ENCODE data around the gene UNC79. TPM values are rescaled to one million over a fixed set of nuclear protein-coding genes. Genes with fewer than 3 reads are reported as not detected.

The UNC79 gene
- total RNA-seq, 2 donors from 2014 or later: 6.0 to 14.4 TPM

- no peak for TF ChIP-seq CTCF (conservative IDR thresholded peaks at IDR 0.05)
- H3K27ac ChIP-seq (ENCODE audit: low read depth, low read length): no peak overlapping the region
- H3K4me3 ChIP-seq (ENCODE audit: low read length): no peak overlapping the region
- peaks cover 60% of the 10 kb centered on the region for H3K36me3 Mint-ChIP-seq (ENCODE audit: low read depth)
- no peaks in the 10 kb centered on the region for H3K9me3 Mint-ChIP-seq
- no peak overlapping the region for H3K27ac Mint-ChIP-seq
- H3K9me3 ChIP-seq (ENCODE audit: control insufficient read depth, low read length): no peaks in the 10 kb centered on the region
- no peaks in the 10 kb centered on the region for H3K27me3 Mint-ChIP-seq (ENCODE audit: insufficient read depth)
- H3K4me3 Mint-ChIP-seq: no peak overlapping the region
- no peaks in the 10 kb centered on the region for H3K27me3 ChIP-seq (ENCODE audit: control insufficient read depth, insufficient read depth, low read length, poor library complexity, severe bottlenecking)
- H3K4me1 Mint-ChIP-seq: no peaks in the 10 kb centered on the region
- H3K9ac ChIP-seq (ENCODE audit: extremely low read depth, low read length, poor library complexity, severe bottlenecking): no peak overlapping the region
- H3K36me3 ChIP-seq (ENCODE audit: control insufficient read depth, insufficient read depth, low read length): peaks cover 21% of the 10 kb centered on the region
- WGBS, 2 experiments (ENCODE audit: insufficient coverage in 1 of 2, insufficient read length in 1 of 2): 97 to 99% methylated on average over 11 to 12 of the region's 12 CpGs
- no peak for DNase-seq
- no peaks in the 10 kb centered on the region for H3K4me1 ChIP-seq (ENCODE audit: control insufficient read depth, insufficient read depth, low read length)
These were observed 326.5 kb downstream of the UNC79 start for GRCh38 chr14:93757206-93757605.

Other genes starting within 250 kb of the UNC79 start
- 10 to 100 TPM; 15.8 to 23.6 TPM for gene MOAP1, start 246.0 kb upstream of the UNC79 start, total RNA-seq
- gene LYSET, start 245.6 kb upstream of the UNC79 start, total RNA-seq: 10 to 100 TPM; 25.0 to 27.9 TPM
- 1 to 10 TPM; 6.5 to 7.2 TPM for gene GON7, start 223.9 kb upstream of the UNC79 start, total RNA-seq
- 10 to 100 TPM; 25.0 to 25.6 TPM for gene UBR7, start 223.7 kb upstream of the UNC79 start, total RNA-seq
- gene BTBD7, start 97.9 kb upstream of the UNC79 start, total RNA-seq: 10 to 100 TPM; 42.8 to 48.6 TPM
- not detected for gene COX8C, start 83.8 kb upstream of the UNC79 start, total RNA-seq